GM19099 (cell line): ENCODE results near the gene CACNA1C.

Experiments
- POLR2A ChIP-seq: IDR thresholded peaks from 3 replicates; pipeline ENCODE4 v1.6.1; 2011; ENCODE audit warnings: low read depth; ENCODE audit not compliant: insufficient read length; ENCODE audit errors: extremely low read depth

CACNA1C gene

GRCh38 chr12:2306012-2306411 lies 253.2 kb downstream of the CACNA1C start:
- TF ChIP-seq POLR2A = no peak

- TF ChIP-seq POLR2A = no peak
These were observed 253.9 kb downstream of the CACNA1C start for GRCh38 chr12:2306735-2307134.

GRCh38 chr12:2307550-2307949 lies 254.8 kb downstream of the CACNA1C start:
- TF ChIP-seq POLR2A = no peak

- no peak for TF ChIP-seq POLR2A
These were observed 256.9 kb downstream of the CACNA1C start for GRCh38 chr12:2309647-2310046.

GRCh38 chr12:2311020-2311778 lies 258.4 kb downstream of the CACNA1C start:
- no peak for TF ChIP-seq POLR2A

- TF ChIP-seq POLR2A = no peak
These were observed 259.4 kb downstream of the CACNA1C start for GRCh38 chr12:2312175-2312574.

GRCh38 chr12:2312770-2313169 lies 260.0 kb downstream of the CACNA1C start:
- TF ChIP-seq POLR2A = no peak

GRCh38 chr12:2314492-2314891 lies 261.7 kb downstream of the CACNA1C start:
- TF ChIP-seq POLR2A = no peak

GRCh38 chr12:2317772-2318171 lies 265.0 kb downstream of the CACNA1C start:
- no peak for TF ChIP-seq POLR2A

- TF ChIP-seq POLR2A = no peak
These were observed 265.5 kb downstream of the CACNA1C start for GRCh38 chr12:2318286-2318685.

- TF ChIP-seq POLR2A = no peak
These were observed 266.3 kb downstream of the CACNA1C start for GRCh38 chr12:2319136-2319535.

- no peak for TF ChIP-seq POLR2A
These were observed 267.1 kb downstream of the CACNA1C start for GRCh38 chr12:2319737-2320506.

- no peak for TF ChIP-seq POLR2A
These were observed 268.1 kb downstream of the CACNA1C start for GRCh38 chr12:2320841-2321240.

GRCh38 chr12:2322554-2323120 lies 269.9 kb downstream of the CACNA1C start:
- TF ChIP-seq POLR2A = no peak

- TF ChIP-seq POLR2A = no peak
These were observed 270.9 kb downstream of the CACNA1C start for GRCh38 chr12:2323532-2324255.
